NT2/D1 (cell line): ENCODE results near the gene ZSCAN21.

ENCODE experiments used
- SUZ12 ChIP-seq: IDR thresholded peaks from 2 replicates; pipeline ENCODE4 v1.6.1; 2011; ENCODE audit not compliant: insufficient read length, insufficient read depth; ENCODE audit errors: extremely low read depth
- YY1 ChIP-seq: IDR thresholded peaks from 2 replicates; pipeline ENCODE4 v1.6.1; 2011; ENCODE audit not compliant: insufficient read length, insufficient read depth
- ZNF274 ChIP-seq: IDR thresholded peaks from 2 replicates; pipeline ENCODE4 v1.6.1; 2011; ENCODE audit warnings: mild to moderate bottlenecking, low read depth, low read length

GRCh38 chr7:100107890-100108289 is 58.3 kb downstream of the ZSCAN21 start:
- TF ChIP-seq YY1: no peak
- TF ChIP-seq SUZ12: no peak
- TF ChIP-seq ZNF274: no peak
